SK-N-SH treated with all-trans-retinoic acid at 6 μM for 48 hours (cell line): Measurements from ENCODE around the gene OLFML2A.

Experiments used
- ATAC-seq: fragments of 200-7000 bp; cut with Tn5 transposase; 3 replicates; pipeline ENCODE4 v1.9.1; 2020; ENCODE audit warnings: mild to moderate bottlenecking, moderate library complexity
- ARNTL ChIP-seq: fragments of 450-650 bp; formaldehyde crosslinking; IDR thresholded peaks from 2 replicates; pipeline ENCODE4 v1.5.0; 2020; ENCODE audit warnings: low read depth, mild to moderate bottlenecking, moderate library complexity, borderline replicate concordance
- BACH2 ChIP-seq: fragments of 250-450 bp; sonication (Bioruptor Pico); IDR thresholded peaks from 2 replicates; pipeline ENCODE4 v1.9.0; 2021; ENCODE audit warnings: mild to moderate bottlenecking, borderline replicate concordance
- ESRRG ChIP-seq: fragments of 250-450 bp; sonication (Bioruptor Pico); IDR thresholded peaks from 2 replicates; pipeline ENCODE4 v1.6.1; 2021; ENCODE audit warnings: mild to moderate bottlenecking
- GLIS3 ChIP-seq: fragments of 250-450 bp; sonication (Bioruptor Pico); IDR thresholded peaks from 2 replicates; pipeline ENCODE4 v1.5.0; 2020; ENCODE audit warnings: mild to moderate bottlenecking, moderate library complexity
- ISL1 ChIP-seq: fragments of 250-450 bp; sonication (Bioruptor Pico); IDR thresholded peaks from 2 replicates; pipeline ENCODE4 v2.1.2; 2022; ENCODE audit warnings: mild to moderate bottlenecking, moderate library complexity
- OSR1 ChIP-seq: fragments of 250-450 bp; sonication (Bioruptor Pico); IDR thresholded peaks from 2 replicates; pipeline ENCODE4 v1.8.0; 2022; ENCODE audit warnings: moderate library complexity, mild to moderate bottlenecking, inconsistent platforms
- PPARA ChIP-seq: fragments of 250-450 bp; sonication (Bioruptor Pico); IDR thresholded peaks from 2 replicates; pipeline ENCODE4 v1.5.0; 2020; ENCODE audit warnings: mild to moderate bottlenecking, borderline replicate concordance
- RARB ChIP-seq: fragments of 250-450 bp; sonication (Bioruptor Pico); IDR thresholded peaks from 2 replicates; pipeline ENCODE4 v1.8.0; 2021; ENCODE audit warnings: mild to moderate bottlenecking, moderate library complexity
- SNAI2 ChIP-seq: fragments of 250-450 bp; sonication (Bioruptor Pico); IDR thresholded peaks from 2 replicates; pipeline ENCODE4 v1.5.0; 2020; ENCODE audit warnings: mild to moderate bottlenecking, moderate library complexity
- TOX ChIP-seq: fragments of 250-450 bp; sonication (Bioruptor Pico); IDR thresholded peaks from 2 replicates; pipeline ENCODE4 v1.8.0; 2021; ENCODE audit warnings: mild to moderate bottlenecking, moderate library complexity, borderline replicate concordance
- ZC3H10 ChIP-seq: fragments of 250-450 bp; sonication (Bioruptor Pico); IDR thresholded peaks from 2 replicates; pipeline ENCODE4 v1.5.1; 2021; ENCODE audit warnings: mild to moderate bottlenecking, moderate library complexity
- ZFP30 ChIP-seq: fragments of 450-650 bp; formaldehyde crosslinking; IDR thresholded peaks from 2 replicates; pipeline ENCODE4 v1.5.0; 2022; ENCODE audit warnings: mild to moderate bottlenecking, moderate library complexity
- ZNF565 ChIP-seq: fragments of 450-650 bp; formaldehyde crosslinking; conservative IDR thresholded peaks from 2 replicates; pipeline ENCODE4 v1.5.0; 2020; ENCODE audit warnings: low read depth, mild to moderate bottlenecking, moderate library complexity
- ZNF70 ChIP-seq: fragments of 450-650 bp; formaldehyde crosslinking; IDR thresholded peaks from 2 replicates; pipeline ENCODE4 v1.5.0; 2020; ENCODE audit warnings: mild to moderate bottlenecking, moderate library complexity
- ZNF8 ChIP-seq: fragments of 450-650 bp; formaldehyde crosslinking; IDR thresholded peaks from 2 replicates; pipeline ENCODE4 v1.5.0; 2020; ENCODE audit warnings: mild to moderate bottlenecking, moderate library complexity
- TF ChIP-seq, protein P1 (sequence below): fragments of 250-450 bp; sonication (Bioruptor Pico); IDR thresholded peaks from 2 replicates; pipeline ENCODE4 v1.8.0; 2021; ENCODE audit warnings: low read depth, mild to moderate bottlenecking, moderate library complexity, borderline replicate concordance
- TF ChIP-seq, protein P2 (sequence below): fragments of 250-450 bp; sonication (Bioruptor Pico); IDR thresholded peaks from 2 replicates; pipeline ENCODE4 v1.5.1; 2020; ENCODE audit warnings: low read depth, mild to moderate bottlenecking, moderate library complexity
- TF ChIP-seq, protein P3 (sequence below): fragments of 250-450 bp; sonication (Bioruptor Pico); IDR thresholded peaks from 2 replicates; pipeline ENCODE4 v1.5.0; 2020; ENCODE audit warnings: mild to moderate bottlenecking, moderate library complexity
- TF ChIP-seq, protein P4 (sequence below): fragments of 250-450 bp; sonication (Bioruptor Pico); IDR thresholded peaks from 2 replicates; pipeline ENCODE4 v1.5.1; 2021; ENCODE audit warnings: mild to moderate bottlenecking, moderate library complexity
- TF ChIP-seq, protein P5 (sequence below): fragments of 250-450 bp; sonication (Bioruptor Pico); IDR thresholded peaks from 2 replicates; pipeline ENCODE4 v1.8.0; 2020; ENCODE audit warnings: mild to moderate bottlenecking, moderate library complexity, borderline replicate concordance

Gene OLFML2A

DNA sequence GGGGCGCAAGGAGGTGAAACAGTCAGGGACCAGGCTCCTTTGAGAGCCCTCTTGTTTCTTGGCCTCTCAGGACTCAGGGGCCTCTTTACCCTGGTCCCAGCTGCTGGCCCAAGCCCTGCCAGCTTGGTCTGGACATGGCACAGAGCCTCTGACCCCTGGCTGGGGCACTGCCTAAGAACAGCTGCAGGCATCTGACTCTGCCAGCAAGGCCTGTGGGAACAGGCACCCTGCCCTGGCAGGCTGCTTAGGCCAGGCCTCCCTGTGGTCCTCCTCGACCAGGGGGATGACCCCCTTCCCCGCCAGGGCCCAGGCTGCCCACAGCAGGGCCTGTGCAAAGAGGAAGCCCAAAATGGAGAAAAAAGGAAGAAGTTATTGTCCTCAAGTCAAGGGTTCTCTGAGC is 25.5 kb downstream of the OLFML2A start:
- TF ChIP-seq RARB (CRISPR knock-in tag) (no peak), GLIS3 (no peak), ESRRG (CRISPR knock-in tag) (no peak), TOX (CRISPR knock-in tag) (no peak), SNAI2 (CRISPR knock-in tag) (no peak), OSR1 (CRISPR knock-in tag) (no peak)
- ATAC-seq: no peak

DNA sequence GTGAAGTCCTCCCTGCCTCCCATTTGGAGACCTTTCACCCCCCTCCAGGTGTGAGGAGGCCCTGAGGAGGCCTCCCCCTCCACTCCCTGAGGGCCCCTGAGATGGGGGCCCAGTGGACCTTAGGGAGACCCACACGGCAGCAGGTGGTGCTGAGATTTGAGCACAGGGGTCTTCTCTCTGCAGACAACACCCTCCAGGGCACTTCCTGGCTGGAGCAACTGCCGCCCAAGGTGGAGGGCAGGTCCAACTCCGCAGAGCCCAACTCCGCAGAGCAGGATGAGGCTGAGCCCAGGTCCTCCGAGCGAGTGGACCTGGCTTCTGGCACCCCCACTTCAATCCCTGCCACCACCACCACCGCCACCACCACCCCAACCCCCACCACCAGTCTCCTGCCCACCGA is 27.0 kb downstream of the OLFML2A start:
- TF ChIP-seq ZNF8 (CRISPR knock-in tag): no peak
- TF ChIP-seq, protein P1, sequence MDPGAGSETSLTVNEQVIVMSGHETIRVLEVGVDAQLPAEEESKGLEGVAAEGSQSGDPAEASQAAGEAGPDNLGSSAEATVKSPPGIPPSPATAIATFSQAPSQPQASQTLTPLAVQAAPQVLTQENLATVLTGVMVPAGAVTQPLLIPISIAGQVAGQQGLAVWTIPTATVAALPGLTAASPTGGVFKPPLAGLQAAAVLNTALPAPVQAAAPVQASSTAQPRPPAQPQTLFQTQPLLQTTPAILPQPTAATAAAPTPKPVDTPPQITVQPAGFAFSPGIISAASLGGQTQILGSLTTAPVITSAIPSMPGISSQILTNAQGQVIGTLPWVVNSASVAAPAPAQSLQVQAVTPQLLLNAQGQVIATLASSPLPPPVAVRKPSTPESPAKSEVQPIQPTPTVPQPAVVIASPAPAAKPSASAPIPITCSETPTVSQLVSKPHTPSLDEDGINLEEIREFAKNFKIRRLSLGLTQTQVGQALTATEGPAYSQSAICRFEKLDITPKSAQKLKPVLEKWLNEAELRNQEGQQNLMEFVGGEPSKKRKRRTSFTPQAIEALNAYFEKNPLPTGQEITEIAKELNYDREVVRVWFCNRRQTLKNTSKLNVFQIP: no peak
- TF ChIP-seq ZNF565 (CRISPR knock-in tag): no peak
- TF ChIP-seq ZNF70: no peak
- TF ChIP-seq, protein P2, sequence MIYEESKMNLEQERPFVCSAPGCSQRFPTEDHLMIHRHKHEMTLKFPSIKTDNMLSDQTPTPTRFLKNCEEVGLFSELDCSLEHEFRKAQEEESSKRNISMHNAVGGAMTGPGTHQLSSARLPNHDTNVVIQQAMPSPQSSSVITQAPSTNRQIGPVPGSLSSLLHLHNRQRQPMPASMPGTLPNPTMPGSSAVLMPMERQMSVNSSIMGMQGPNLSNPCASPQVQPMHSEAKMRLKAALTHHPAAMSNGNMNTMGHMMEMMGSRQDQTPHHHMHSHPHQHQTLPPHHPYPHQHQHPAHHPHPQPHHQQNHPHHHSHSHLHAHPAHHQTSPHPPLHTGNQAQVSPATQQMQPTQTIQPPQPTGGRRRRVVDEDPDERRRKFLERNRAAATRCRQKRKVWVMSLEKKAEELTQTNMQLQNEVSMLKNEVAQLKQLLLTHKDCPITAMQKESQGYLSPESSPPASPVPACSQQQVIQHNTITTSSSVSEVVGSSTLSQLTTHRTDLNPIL (CRISPR knock-in tag): no peak
- TF ChIP-seq, all 23 proteins: peak for 0
- ATAC-seq: no peak

DNA sequence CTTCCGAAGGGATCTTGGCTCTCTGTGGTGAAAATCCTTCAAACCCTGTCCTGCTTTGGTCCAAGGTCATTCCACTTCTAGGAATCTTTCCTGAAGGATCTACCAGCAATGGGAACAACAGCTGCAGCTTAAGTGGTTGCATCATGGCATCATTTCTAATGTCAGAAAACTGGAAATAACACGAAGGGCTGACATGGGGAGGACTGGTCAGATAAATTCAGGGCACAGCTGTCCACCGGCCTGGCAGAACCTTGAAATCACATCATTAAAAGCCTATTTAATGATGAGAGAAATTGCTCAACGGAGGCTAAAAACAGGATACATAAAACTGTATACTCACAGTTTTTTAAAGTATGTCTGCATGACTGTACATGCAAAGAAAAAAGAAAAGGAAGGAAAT is 28.3 kb downstream of the OLFML2A start:
- no peak for ATAC-seq
- TF ChIP-seq, protein P1: no peak
- TF ChIP-seq TOX (CRISPR knock-in tag) (no peak), ZFP30 (no peak), PPARA (CRISPR knock-in tag) (no peak), ZNF8 (CRISPR knock-in tag) (no peak), ZNF565 (CRISPR knock-in tag) (no peak), ZC3H10 (CRISPR knock-in tag) (no peak), ESRRG (CRISPR knock-in tag) (no peak), ISL1 (no peak), BACH2 (CRISPR knock-in tag) (no peak), OSR1 (CRISPR knock-in tag) (no peak), RARB (CRISPR knock-in tag) (no peak), ARNTL (CRISPR knock-in tag) (no peak), GLIS3 (no peak), SNAI2 (CRISPR knock-in tag) (no peak)
- TF ChIP-seq, protein P3, sequence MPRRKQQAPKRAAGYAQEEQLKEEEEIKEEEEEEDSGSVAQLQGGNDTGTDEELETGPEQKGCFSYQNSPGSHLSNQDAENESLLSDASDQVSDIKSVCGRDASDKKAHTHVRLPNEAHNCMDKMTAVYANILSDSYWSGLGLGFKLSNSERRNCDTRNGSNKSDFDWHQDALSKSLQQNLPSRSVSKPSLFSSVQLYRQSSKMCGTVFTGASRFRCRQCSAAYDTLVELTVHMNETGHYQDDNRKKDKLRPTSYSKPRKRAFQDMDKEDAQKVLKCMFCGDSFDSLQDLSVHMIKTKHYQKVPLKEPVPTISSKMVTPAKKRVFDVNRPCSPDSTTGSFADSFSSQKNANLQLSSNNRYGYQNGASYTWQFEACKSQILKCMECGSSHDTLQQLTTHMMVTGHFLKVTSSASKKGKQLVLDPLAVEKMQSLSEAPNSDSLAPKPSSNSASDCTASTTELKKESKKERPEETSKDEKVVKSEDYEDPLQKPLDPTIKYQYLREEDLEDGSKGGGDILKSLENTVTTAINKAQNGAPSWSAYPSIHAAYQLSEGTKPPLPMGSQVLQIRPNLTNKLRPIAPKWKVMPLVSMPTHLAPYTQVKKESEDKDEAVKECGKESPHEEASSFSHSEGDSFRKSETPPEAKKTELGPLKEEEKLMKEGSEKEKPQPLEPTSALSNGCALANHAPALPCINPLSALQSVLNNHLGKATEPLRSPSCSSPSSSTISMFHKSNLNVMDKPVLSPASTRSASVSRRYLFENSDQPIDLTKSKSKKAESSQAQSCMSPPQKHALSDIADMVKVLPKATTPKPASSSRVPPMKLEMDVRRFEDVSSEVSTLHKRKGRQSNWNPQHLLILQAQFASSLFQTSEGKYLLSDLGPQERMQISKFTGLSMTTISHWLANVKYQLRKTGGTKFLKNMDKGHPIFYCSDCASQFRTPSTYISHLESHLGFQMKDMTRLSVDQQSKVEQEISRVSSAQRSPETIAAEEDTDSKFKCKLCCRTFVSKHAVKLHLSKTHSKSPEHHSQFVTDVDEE: no peak
- TF ChIP-seq, protein P4, sequence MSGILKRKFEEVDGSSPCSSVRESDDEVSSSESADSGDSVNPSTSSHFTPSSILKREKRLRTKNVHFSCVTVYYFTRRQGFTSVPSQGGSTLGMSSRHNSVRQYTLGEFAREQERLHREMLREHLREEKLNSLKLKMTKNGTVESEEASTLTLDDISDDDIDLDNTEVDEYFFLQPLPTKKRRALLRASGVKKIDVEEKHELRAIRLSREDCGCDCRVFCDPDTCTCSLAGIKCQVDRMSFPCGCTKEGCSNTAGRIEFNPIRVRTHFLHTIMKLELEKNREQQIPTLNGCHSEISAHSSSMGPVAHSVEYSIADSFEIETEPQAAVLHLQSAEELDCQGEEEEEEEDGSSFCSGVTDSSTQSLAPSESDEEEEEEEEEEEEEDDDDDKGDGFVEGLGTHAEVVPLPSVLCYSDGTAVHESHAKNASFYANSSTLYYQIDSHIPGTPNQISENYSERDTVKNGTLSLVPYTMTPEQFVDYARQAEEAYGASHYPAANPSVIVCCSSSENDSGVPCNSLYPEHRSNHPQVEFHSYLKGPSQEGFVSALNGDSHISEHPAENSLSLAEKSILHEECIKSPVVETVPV (CRISPR knock-in tag): no peak
- TF ChIP-seq, protein P5, sequence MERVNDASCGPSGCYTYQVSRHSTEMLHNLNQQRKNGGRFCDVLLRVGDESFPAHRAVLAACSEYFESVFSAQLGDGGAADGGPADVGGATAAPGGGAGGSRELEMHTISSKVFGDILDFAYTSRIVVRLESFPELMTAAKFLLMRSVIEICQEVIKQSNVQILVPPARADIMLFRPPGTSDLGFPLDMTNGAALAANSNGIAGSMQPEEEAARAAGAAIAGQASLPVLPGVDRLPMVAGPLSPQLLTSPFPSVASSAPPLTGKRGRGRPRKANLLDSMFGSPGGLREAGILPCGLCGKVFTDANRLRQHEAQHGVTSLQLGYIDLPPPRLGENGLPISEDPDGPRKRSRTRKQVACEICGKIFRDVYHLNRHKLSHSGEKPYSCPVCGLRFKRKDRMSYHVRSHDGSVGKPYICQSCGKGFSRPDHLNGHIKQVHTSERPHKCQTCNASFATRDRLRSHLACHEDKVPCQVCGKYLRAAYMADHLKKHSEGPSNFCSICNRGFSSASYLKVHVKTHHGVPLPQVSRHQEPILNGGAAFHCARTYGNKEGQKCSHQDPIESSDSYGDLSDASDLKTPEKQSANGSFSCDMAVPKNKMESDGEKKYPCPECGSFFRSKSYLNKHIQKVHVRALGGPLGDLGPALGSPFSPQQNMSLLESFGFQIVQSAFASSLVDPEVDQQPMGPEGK (CRISPR knock-in tag): no peak
- TF ChIP-seq, all 23 proteins: peak for 0
